Measurements from ENCODE around the gene ACOX1. TPM values are rescaled to one million over a fixed set of nuclear protein-coding genes. Genes with fewer than 3 reads are reported as not detected.

ACOX1 gene
- total and polyA plus RNA-seq, 7 donors, result 13.0 to 78.8 (median 58.1) TPM

DNA sequence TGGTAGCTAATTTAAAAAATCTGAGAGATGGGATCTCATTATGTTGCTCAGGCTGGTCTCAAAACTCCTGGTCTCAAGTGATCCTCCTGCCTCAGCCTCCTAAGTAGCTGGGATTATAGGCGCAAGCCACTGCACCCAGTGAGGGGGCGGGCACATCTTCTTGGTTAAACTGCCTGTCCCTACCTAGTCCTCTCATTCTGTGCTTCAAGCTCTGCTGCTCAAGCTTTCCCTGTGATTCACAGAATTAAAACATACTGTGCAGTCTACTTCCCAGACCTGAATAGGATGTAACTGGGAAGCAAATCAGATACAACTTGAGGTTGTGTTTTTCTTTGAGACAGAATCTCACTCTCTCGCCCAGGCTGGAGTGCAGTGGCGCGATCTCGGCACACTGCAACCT lies 76.6 kb downstream of the ACOX1 start:
- intact Hi-C loops (cut with DNase I), result no loop called here
- ATAC-seq (no peak), DNase-seq (no peak)
- TF ChIP-seq, protein P1, sequence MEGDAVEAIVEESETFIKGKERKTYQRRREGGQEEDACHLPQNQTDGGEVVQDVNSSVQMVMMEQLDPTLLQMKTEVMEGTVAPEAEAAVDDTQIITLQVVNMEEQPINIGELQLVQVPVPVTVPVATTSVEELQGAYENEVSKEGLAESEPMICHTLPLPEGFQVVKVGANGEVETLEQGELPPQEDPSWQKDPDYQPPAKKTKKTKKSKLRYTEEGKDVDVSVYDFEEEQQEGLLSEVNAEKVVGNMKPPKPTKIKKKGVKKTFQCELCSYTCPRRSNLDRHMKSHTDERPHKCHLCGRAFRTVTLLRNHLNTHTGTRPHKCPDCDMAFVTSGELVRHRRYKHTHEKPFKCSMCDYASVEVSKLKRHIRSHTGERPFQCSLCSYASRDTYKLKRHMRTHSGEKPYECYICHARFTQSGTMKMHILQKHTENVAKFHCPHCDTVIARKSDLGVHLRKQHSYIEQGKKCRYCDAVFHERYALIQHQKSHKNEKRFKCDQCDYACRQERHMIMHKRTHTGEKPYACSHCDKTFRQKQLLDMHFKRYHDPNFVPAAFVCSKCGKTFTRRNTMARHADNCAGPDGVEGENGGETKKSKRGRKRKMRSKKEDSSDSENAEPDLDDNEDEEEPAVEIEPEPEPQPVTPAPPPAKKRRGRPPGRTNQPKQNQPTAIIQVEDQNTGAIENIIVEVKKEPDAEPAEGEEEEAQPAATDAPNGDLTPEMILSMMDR (IDR thresholded peaks at IDR 0.05), result no peak
- WGBS, 3 donors, result 90 to 95% (median 90%) methylated on average over 6 of the region's 6 CpGs
- peaks cover 13% of the 10 kb centered on the region for H3K4me1 ChIP-seq
- no peak overlapping the region for H3K27ac ChIP-seq
- H3K9me3 ChIP-seq, result no peaks in the 10 kb centered on the region
- no peak overlapping the region for H3K4me3 ChIP-seq
- H3K36me3 ChIP-seq (ENCODE audit: insufficient read depth in 1 of 2, low read depth in 1 of 2), result peaks cover 5 to 61% of the 10 kb centered on the region in 2 donors
- H3K27me3 ChIP-seq (ENCODE audit: insufficient read depth in 3 of 3, low read length in 2 of 3), result no peaks in the 10 kb centered on the region

DNA sequence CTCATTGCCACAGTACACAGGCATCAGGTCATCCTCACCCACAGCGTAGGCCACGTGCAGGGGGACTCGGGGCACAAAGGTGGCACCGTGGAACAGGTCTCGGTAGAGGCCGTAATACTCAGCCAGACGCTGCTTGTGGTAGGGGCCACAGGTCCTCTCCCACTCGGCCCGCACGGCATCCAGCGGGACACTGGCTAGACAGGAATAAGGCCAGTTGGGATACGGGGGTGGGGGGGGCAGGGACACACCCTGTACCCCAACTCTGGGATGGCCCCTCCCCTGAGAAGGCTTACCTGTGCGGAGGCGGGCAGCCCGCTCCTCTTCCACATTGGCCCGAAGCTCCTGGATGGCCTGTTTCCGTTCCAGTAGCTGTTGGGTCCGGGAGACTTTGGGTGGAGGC lies 77.2 kb downstream of the ACOX1 start:
- ATAC-seq, result no peak
- WGBS, 3 donors, result 87 to 91% (median 87%) methylated on average over 18 of the region's 18 CpGs
- H3K9me3 ChIP-seq, result no peaks in the 10 kb centered on the region
- no peak overlapping the region for H3K4me3 ChIP-seq
- H3K27ac ChIP-seq, result no peak overlapping the region
- intact Hi-C loops (cut with DNase I), result no loop called here
- no peaks in the 10 kb centered on the region for H3K27me3 ChIP-seq (ENCODE audit: insufficient read depth in 3 of 3, low read length in 2 of 3)
- peaks cover 13% of the 10 kb centered on the region for H3K4me1 ChIP-seq
- DNase-seq, result no peak
- TF ChIP-seq, protein P1 (IDR thresholded peaks at IDR 0.05), result no peak
- peaks cover 5 to 61% of the 10 kb centered on the region in 2 donors for H3K36me3 ChIP-seq (ENCODE audit: insufficient read depth in 1 of 2, low read depth in 1 of 2)

DNA sequence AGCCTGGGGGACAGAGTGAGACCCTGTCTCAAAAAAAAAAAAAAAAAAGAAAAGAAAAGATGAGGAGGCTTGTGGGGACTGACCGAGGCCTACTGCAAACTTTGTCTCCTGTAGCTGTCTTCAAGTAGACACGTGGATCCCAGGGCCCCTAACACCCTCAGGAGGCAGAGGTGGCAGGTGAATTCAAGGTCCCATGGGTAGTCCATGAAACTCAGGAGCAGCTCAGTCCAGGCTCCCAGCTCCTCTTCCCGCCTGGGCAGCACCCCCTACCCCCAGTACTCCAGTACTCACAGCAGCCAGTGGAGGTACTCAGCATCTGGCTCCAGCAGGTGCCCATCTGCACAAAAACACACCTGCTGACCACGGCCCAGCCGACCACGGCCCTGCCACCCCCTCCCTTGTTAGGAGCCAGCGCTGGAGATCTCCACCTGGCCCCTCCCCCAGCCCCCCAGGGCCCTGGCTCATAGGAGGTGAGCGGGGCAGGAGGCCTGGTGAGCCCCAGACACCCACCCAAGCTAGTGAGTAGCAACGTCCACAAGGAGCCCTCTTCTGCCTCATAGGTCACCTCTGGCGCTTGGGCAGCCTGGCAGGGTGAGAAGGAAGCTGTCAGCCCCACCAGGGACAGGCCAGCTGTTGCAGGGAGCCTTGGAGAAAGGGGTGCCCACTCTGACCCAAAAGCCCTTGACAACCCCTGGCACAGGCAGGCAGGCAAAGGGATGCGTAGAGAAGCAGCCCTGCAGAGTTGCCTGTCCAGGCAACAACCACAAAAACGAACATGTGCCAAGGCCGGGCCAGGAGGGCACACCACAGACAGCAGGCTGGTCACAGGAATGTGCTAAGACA lies 78.1 kb downstream of the ACOX1 start:
- TF ChIP-seq, protein P1 (IDR thresholded peaks at IDR 0.05), result no peak
- DNase-seq, result no peak

DNA sequence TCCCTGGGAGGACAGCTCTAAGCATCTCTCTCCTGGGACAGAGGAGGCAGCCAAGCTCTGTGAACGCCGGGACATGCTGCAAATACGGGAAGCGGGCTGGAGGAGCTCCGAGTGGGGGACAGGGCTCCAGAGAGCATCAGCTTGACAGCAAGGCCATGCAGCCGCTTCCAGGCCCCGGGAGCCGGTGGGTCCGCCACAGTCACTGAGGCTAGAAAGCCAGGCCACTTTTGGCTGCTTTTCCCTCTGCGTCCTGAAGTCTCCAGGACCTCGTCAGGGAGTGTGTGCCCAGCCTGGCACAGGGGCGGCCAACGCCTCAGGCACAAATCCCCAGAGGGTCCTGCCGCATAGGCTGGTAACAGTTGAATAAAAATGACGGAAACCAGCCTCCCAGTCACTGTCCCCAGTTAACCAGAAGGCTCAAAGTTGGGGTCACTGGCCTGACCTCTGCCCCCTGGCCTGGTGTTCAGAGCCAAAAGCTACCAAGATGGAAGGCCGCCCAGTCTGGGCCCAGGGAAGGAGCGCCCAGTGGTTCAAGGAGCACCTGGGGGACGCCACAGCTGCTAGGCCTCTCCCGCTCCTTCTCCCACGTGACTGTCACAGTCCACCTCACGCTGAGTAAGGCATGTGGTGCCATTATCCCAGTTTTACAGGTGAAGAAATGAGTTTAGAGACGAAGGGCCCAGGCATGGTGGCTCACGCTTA lies 79.0 kb downstream of the ACOX1 start:
- no peak overlapping the region for H3K4me3 ChIP-seq
- 83 to 85% (median 85%) methylated on average over 23 of the region's 23 CpGs for whole genome bisulfite sequencing, 3 donors
- TF ChIP-seq, protein P1 (IDR thresholded peaks at IDR 0.05), result no peak
- DNase-seq, result no peak
- no peaks in the 10 kb centered on the region for H3K27me3 ChIP-seq (ENCODE audit: insufficient read depth in 3 of 3, low read length in 2 of 3)
- H3K27ac ChIP-seq, result no peak overlapping the region
- peaks cover 5 to 61% of the 10 kb centered on the region in 2 donors for H3K36me3 ChIP-seq (ENCODE audit: insufficient read depth in 1 of 2, low read depth in 1 of 2)
- peaks cover 23% of the 10 kb centered on the region for H3K4me1 ChIP-seq
- no peaks in the 10 kb centered on the region for H3K9me3 ChIP-seq
- intact Hi-C loops (cut with DNase I), result loop anchor here in 1 of 2 donors (5.0 kb wide), 1 partner anchor 133 kb away; the partner anchor contains the start of gene GALK1
- ATAC-seq, result no peak

More for the DNA sequence above, 78.1 kb downstream of the ACOX1 start:
- 77 to 82% (median 79%) methylated on average over 11 to 13 of the region's 13 CpGs for WGBS, 3 donors
- Histone ChIP-seq H3K27me3 (ENCODE audit: insufficient read depth in 3 of 3, low read length in 2 of 3) (no peaks in the 10 kb centered on the region), H3K36me3 (ENCODE audit: insufficient read depth in 1 of 2, low read depth in 1 of 2) (peaks cover 5 to 61% of the 10 kb centered on the region in 2 donors), H3K4me1 (peaks cover 13% of the 10 kb centered on the region), H3K4me3 (no peak overlapping the region), H3K27ac (no peak overlapping the region), H3K9me3 (no peaks in the 10 kb centered on the region)
- ATAC-seq, result no peak
- intact Hi-C loops (cut with DNase I), result no loop called here

All from psoas muscle (tissue), 8 donors.